Measurements from ENCODE around the gene DNAJB11.
A peak's percentile ranks its signal among the peaks of the same experiment; 100 is the strongest.

The DNAJB11 gene

GRCh38 chr3:186570096-186570940 lies at the start of gene DNAJB11:
DNAJB11 (plus strand) TSS chr3:186570720; CDS start chr3:186570898, 178 bp downstream.
- Histone ChIP-seq H3K4me3 (ENCODE audit: low read depth, low read length) (peak within 1 kb of the TSS; percentile 98), H3K79me2 (ENCODE audit: control insufficient read depth, insufficient read depth, low read length, unreplicated experiment) (peaks cover 27% of the 10 kb centered on the region), H3K36me3 (ENCODE audit: insufficient read depth, low read length) (peaks cover 10% of the 10 kb centered on the region; the same call in 1 of the 2 replicates), H3K27me3 (ENCODE audit: insufficient read depth, low read length) (no peaks in the 10 kb centered on the region), H3K27ac (ENCODE audit: low read depth, low read length) (peak within 1 kb of the TSS; percentile 62; the same call in 1 of the 2 replicates), H2AFZ (ENCODE audit: low read length, unreplicated experiment) (peak within 1 kb of the TSS; percentile 85), H3K4me1 (ENCODE audit: control insufficient read depth, insufficient read depth, low read length, unreplicated experiment) (peaks cover 13% of the 10 kb centered on the region)

- Histone ChIP-seq H3K4me1 (ENCODE audit: control insufficient read depth, insufficient read depth, low read length, unreplicated experiment) (no peaks in the 10 kb centered on the region), H3K36me3 (ENCODE audit: insufficient read depth, low read length) (no peaks in the 10 kb centered on the region), H2AFZ (ENCODE audit: low read length, unreplicated experiment) (no peak overlapping the region), H3K79me2 (ENCODE audit: control insufficient read depth, insufficient read depth, low read length, unreplicated experiment) (no peaks in the 10 kb centered on the region), H3K4me3 (ENCODE audit: low read depth, low read length) (no peak overlapping the region), H3K27me3 (ENCODE audit: insufficient read depth, low read length) (peaks cover 57% of the 10 kb centered on the region), H3K27ac (ENCODE audit: low read depth, low read length) (no peak overlapping the region)
These were observed 49.3 kb upstream of the DNAJB11 start for GRCh38 chr3:186520957-186521842.

GRCh38 chr3:186523022-186523421 lies 47.5 kb upstream of the DNAJB11 start:
- peaks cover 41% of the 10 kb centered on the region for H3K27me3 ChIP-seq (ENCODE audit: insufficient read depth, low read length)
- no peaks in the 10 kb centered on the region for H3K79me2 ChIP-seq (ENCODE audit: control insufficient read depth, insufficient read depth, low read length, unreplicated experiment)
- H3K27ac ChIP-seq (ENCODE audit: low read depth, low read length) = no peak overlapping the region
- H2AFZ ChIP-seq (ENCODE audit: low read length, unreplicated experiment) = no peak overlapping the region
- H3K4me1 ChIP-seq (ENCODE audit: control insufficient read depth, insufficient read depth, low read length, unreplicated experiment) = no peaks in the 10 kb centered on the region
- no peak overlapping the region for H3K4me3 ChIP-seq (ENCODE audit: low read depth, low read length)
- no peaks in the 10 kb centered on the region for H3K36me3 ChIP-seq (ENCODE audit: insufficient read depth, low read length)

GRCh38 chr3:186523434-186523833 lies 47.1 kb upstream of the DNAJB11 start:
- H3K27ac ChIP-seq (ENCODE audit: low read depth, low read length) = no peak overlapping the region
- H2AFZ ChIP-seq (ENCODE audit: low read length, unreplicated experiment) = no peak overlapping the region
- H3K27me3 ChIP-seq (ENCODE audit: insufficient read depth, low read length) = peaks cover 37% of the 10 kb centered on the region
- H3K79me2 ChIP-seq (ENCODE audit: control insufficient read depth, insufficient read depth, low read length, unreplicated experiment) = no peaks in the 10 kb centered on the region
- no peaks in the 10 kb centered on the region for H3K4me1 ChIP-seq (ENCODE audit: control insufficient read depth, insufficient read depth, low read length, unreplicated experiment)
- H3K36me3 ChIP-seq (ENCODE audit: insufficient read depth, low read length) = no peaks in the 10 kb centered on the region
- no peak overlapping the region for H3K4me3 ChIP-seq (ENCODE audit: low read depth, low read length)

GRCh38 chr3:186524616-186525015 lies 45.9 kb upstream of the DNAJB11 start:
- Histone ChIP-seq H3K4me1 (ENCODE audit: control insufficient read depth, insufficient read depth, low read length, unreplicated experiment) (no peaks in the 10 kb centered on the region), H3K4me3 (ENCODE audit: low read depth, low read length) (no peak overlapping the region), H2AFZ (ENCODE audit: low read length, unreplicated experiment) (no peak overlapping the region), H3K36me3 (ENCODE audit: insufficient read depth, low read length) (no peaks in the 10 kb centered on the region), H3K27ac (ENCODE audit: low read depth, low read length) (no peak overlapping the region), H3K79me2 (ENCODE audit: control insufficient read depth, insufficient read depth, low read length, unreplicated experiment) (no peaks in the 10 kb centered on the region), H3K27me3 (ENCODE audit: insufficient read depth, low read length) (peaks cover 26% of the 10 kb centered on the region)

GRCh38 chr3:186525369-186526255 lies 44.9 kb upstream of the DNAJB11 start:
- no peaks in the 10 kb centered on the region for H3K36me3 ChIP-seq (ENCODE audit: insufficient read depth, low read length)
- H3K79me2 ChIP-seq (ENCODE audit: control insufficient read depth, insufficient read depth, low read length, unreplicated experiment) = no peaks in the 10 kb centered on the region
- no peak overlapping the region for H3K27ac ChIP-seq (ENCODE audit: low read depth, low read length)
- no peak overlapping the region for H3K4me3 ChIP-seq (ENCODE audit: low read depth, low read length)
- peaks cover 16% of the 10 kb centered on the region; the same call in 1 of the 2 replicates for H3K27me3 ChIP-seq (ENCODE audit: insufficient read depth, low read length)
- H3K4me1 ChIP-seq (ENCODE audit: control insufficient read depth, insufficient read depth, low read length, unreplicated experiment) = no peaks in the 10 kb centered on the region
- no peak overlapping the region for H2AFZ ChIP-seq (ENCODE audit: low read length, unreplicated experiment)

- Histone ChIP-seq H3K36me3 (ENCODE audit: insufficient read depth, low read length) (no peaks in the 10 kb centered on the region), H2AFZ (ENCODE audit: low read length, unreplicated experiment) (no peak overlapping the region), H3K27me3 (ENCODE audit: insufficient read depth, low read length) (peaks cover 12% of the 10 kb centered on the region; the same call in 1 of the 2 replicates), H3K4me3 (ENCODE audit: low read depth, low read length) (no peak overlapping the region), H3K4me1 (ENCODE audit: control insufficient read depth, insufficient read depth, low read length, unreplicated experiment) (no peaks in the 10 kb centered on the region), H3K79me2 (ENCODE audit: control insufficient read depth, insufficient read depth, low read length, unreplicated experiment) (no peaks in the 10 kb centered on the region), H3K27ac (ENCODE audit: low read depth, low read length) (no peak overlapping the region)
These were observed 44.3 kb upstream of the DNAJB11 start for GRCh38 chr3:186526256-186526606.

GRCh38 chr3:186529201-186529999 lies 41.1 kb upstream of the DNAJB11 start:
- no peaks in the 10 kb centered on the region for H3K79me2 ChIP-seq (ENCODE audit: control insufficient read depth, insufficient read depth, low read length, unreplicated experiment)
- no peaks in the 10 kb centered on the region for H3K36me3 ChIP-seq (ENCODE audit: insufficient read depth, low read length)
- no peak overlapping the region for H2AFZ ChIP-seq (ENCODE audit: low read length, unreplicated experiment)
- H3K27ac ChIP-seq (ENCODE audit: low read depth, low read length) = no peak overlapping the region
- H3K27me3 ChIP-seq (ENCODE audit: insufficient read depth, low read length) = peaks cover 6% of the 10 kb centered on the region; the same call in 1 of the 2 replicates
- no peak overlapping the region for H3K4me3 ChIP-seq (ENCODE audit: low read depth, low read length)
- no peaks in the 10 kb centered on the region for H3K4me1 ChIP-seq (ENCODE audit: control insufficient read depth, insufficient read depth, low read length, unreplicated experiment)

GRCh38 chr3:186530415-186530814 lies 40.1 kb upstream of the DNAJB11 start:
- Histone ChIP-seq H3K27me3 (ENCODE audit: insufficient read depth, low read length) (no peaks in the 10 kb centered on the region), H3K4me1 (ENCODE audit: control insufficient read depth, insufficient read depth, low read length, unreplicated experiment) (no peaks in the 10 kb centered on the region), H3K27ac (ENCODE audit: low read depth, low read length) (no peak overlapping the region), H3K4me3 (ENCODE audit: low read depth, low read length) (no peak overlapping the region), H3K79me2 (ENCODE audit: control insufficient read depth, insufficient read depth, low read length, unreplicated experiment) (no peaks in the 10 kb centered on the region), H2AFZ (ENCODE audit: low read length, unreplicated experiment) (no peak overlapping the region), H3K36me3 (ENCODE audit: insufficient read depth, low read length) (no peaks in the 10 kb centered on the region)
